Osteocyte (in vitro differentiated cells): Measurements from ENCODE around the gene CARMIL1. TPM values are rescaled to one million over a fixed set of nuclear protein-coding genes. Genes with fewer than 3 reads are reported as not detected.

Experiments used
- DNase-seq: peaks from one replicate; pipeline ENCODE4 v3.0.0; 2021; ENCODE audit warnings: mixed read lengths; ENCODE audit not compliant: unreplicated experiment; ENCODE audit errors: extremely low spot score
- H3K27ac Mint-ChIP-seq: one replicate; pipeline ENCODE4 v1.8.0; 2021; ENCODE audit warnings: mild to moderate bottlenecking, mixed read lengths; ENCODE audit not compliant: unreplicated experiment
- H3K27me3 Mint-ChIP-seq: one replicate; pipeline ENCODE4 v1.8.0; 2021; ENCODE audit warnings: mixed read lengths; ENCODE audit not compliant: unreplicated experiment
- H3K36me3 Mint-ChIP-seq: one replicate; pipeline ENCODE4 v1.8.0; 2021; ENCODE audit warnings: mixed read lengths; ENCODE audit not compliant: unreplicated experiment
- H3K4me1 Mint-ChIP-seq: one replicate; pipeline ENCODE4 v1.8.0; 2021; ENCODE audit warnings: mixed read lengths; ENCODE audit not compliant: unreplicated experiment
- H3K4me3 Mint-ChIP-seq: one replicate; pipeline ENCODE4 v1.8.0; 2021; ENCODE audit warnings: mild to moderate bottlenecking, moderate library complexity, mixed read lengths; ENCODE audit not compliant: unreplicated experiment
- H3K9me3 Mint-ChIP-seq: one replicate; pipeline ENCODE4 v1.8.0; 2021; ENCODE audit warnings: mixed read lengths; ENCODE audit not compliant: unreplicated experiment
- total RNA-seq: library from RNA; stranded (reverse); gene quantifications from 2 replicates; pipeline ENCODE4 v1.2.1, GENCODE V29; 2021
- TF ChIP-seq, protein P1 (sequence below): fragments of 200-600 bp; sonication (generic); IDR thresholded peaks from 2 replicates; pipeline ENCODE4 v1.5.0; 2021; ENCODE audit warnings: antibody characterized with exemption, mild to moderate bottlenecking, moderate library complexity

CARMIL1 gene
- total RNA-seq, 1 donor from 2014 or later, result 14.9 TPM

- DNase-seq, result no peak
- Mint-ChIP-seq H3K9me3 (no peaks in the 10 kb centered on the region), H3K27ac (no peak overlapping the region), H3K36me3 (no peaks in the 10 kb centered on the region), H3K4me3 (no peak overlapping the region), H3K4me1 (peaks cover 3% of the 10 kb centered on the region), H3K27me3 (no peaks in the 10 kb centered on the region)
- TF ChIP-seq, protein P1, sequence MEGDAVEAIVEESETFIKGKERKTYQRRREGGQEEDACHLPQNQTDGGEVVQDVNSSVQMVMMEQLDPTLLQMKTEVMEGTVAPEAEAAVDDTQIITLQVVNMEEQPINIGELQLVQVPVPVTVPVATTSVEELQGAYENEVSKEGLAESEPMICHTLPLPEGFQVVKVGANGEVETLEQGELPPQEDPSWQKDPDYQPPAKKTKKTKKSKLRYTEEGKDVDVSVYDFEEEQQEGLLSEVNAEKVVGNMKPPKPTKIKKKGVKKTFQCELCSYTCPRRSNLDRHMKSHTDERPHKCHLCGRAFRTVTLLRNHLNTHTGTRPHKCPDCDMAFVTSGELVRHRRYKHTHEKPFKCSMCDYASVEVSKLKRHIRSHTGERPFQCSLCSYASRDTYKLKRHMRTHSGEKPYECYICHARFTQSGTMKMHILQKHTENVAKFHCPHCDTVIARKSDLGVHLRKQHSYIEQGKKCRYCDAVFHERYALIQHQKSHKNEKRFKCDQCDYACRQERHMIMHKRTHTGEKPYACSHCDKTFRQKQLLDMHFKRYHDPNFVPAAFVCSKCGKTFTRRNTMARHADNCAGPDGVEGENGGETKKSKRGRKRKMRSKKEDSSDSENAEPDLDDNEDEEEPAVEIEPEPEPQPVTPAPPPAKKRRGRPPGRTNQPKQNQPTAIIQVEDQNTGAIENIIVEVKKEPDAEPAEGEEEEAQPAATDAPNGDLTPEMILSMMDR, result no peak
These were observed 125.6 kb downstream of the CARMIL1 start for GRCh38 chr6:25404693-25405169.

DNA sequence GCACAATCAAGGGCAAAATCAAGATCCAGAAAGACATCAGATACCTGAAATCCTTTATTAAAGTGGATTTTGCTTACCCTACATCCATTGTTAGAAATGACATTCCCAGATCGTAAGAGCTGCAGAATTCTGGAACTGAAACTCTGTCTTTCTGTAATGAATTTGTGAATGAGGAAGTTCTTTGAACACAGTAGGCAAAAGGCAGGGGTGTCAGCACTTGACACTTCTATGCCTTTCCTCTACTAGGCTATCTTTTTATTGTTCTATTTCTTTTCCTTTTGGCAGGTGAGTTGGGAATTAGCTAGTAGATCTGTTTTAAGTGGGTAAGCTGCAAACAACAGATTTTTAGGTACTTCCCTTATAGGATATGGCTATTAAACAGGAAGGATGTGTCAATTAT lies 126.3 kb downstream of the CARMIL1 start:
- Mint-ChIP-seq H3K36me3 (no peaks in the 10 kb centered on the region), H3K27me3 (no peaks in the 10 kb centered on the region), H3K4me3 (no peak overlapping the region), H3K9me3 (no peaks in the 10 kb centered on the region), H3K27ac (no peak overlapping the region), H3K4me1 (peaks cover 3% of the 10 kb centered on the region)
- no peak for DNase-seq
- TF ChIP-seq, protein P1, result no peak

DNA sequence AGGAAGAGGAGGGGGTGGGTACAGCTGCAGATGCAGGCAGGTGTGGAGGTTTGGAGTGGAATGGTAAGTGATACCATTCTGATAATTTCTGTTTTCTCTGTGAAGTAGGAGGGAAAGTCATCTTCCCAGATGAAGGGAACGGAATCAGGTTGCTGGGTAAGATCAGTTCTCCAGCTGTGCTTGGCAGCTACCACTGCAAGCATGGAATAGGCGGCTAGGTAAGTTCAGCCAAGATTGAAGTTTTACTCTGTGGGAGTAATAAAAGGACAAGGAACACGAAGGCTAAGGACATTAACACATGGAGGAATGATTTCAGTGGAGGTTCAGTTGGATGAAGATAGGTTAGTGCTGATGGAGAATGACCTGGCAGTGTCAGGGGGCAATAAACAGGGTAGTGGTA lies 128.3 kb downstream of the CARMIL1 start:
- H3K4me1 Mint-ChIP-seq, result peaks cover 7% of the 10 kb centered on the region
- TF ChIP-seq, protein P1, result no peak
- H3K4me3 Mint-ChIP-seq, result no peak overlapping the region
- DNase-seq, result no peak
- H3K27me3 Mint-ChIP-seq, result no peaks in the 10 kb centered on the region
- no peak overlapping the region for H3K27ac Mint-ChIP-seq
- H3K36me3 Mint-ChIP-seq, result no peaks in the 10 kb centered on the region
- no peaks in the 10 kb centered on the region for H3K9me3 Mint-ChIP-seq

DNA sequence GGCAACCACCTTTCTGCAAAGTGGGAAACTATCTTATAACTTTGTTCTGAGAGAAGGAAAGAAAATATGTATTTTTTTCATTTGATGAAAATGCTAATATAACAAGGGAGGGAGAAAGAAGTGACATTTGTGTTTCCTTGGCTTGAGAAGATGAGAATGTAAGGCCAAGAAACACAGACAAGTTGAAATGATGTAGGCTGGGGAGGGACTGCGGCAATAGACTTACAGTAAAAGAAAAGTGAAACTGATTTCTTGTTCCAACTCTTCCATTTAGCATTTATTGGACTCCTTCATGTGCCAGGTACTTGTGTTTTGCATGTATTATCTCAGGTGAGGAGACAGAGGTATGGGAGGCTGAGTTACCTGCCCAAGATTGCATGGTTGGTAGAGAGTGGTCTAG lies 130.9 kb downstream of the CARMIL1 start:
- H3K36me3 Mint-ChIP-seq, result no peaks in the 10 kb centered on the region
- H3K27ac Mint-ChIP-seq, result peak overlapping the region; percentile 27
- H3K27me3 Mint-ChIP-seq, result no peaks in the 10 kb centered on the region
- no peaks in the 10 kb centered on the region for H3K9me3 Mint-ChIP-seq
- no peak overlapping the region for H3K4me3 Mint-ChIP-seq
- peaks cover 31% of the 10 kb centered on the region for H3K4me1 Mint-ChIP-seq
- DNase-seq, result no peak
- TF ChIP-seq, protein P1, result no peak

DNA sequence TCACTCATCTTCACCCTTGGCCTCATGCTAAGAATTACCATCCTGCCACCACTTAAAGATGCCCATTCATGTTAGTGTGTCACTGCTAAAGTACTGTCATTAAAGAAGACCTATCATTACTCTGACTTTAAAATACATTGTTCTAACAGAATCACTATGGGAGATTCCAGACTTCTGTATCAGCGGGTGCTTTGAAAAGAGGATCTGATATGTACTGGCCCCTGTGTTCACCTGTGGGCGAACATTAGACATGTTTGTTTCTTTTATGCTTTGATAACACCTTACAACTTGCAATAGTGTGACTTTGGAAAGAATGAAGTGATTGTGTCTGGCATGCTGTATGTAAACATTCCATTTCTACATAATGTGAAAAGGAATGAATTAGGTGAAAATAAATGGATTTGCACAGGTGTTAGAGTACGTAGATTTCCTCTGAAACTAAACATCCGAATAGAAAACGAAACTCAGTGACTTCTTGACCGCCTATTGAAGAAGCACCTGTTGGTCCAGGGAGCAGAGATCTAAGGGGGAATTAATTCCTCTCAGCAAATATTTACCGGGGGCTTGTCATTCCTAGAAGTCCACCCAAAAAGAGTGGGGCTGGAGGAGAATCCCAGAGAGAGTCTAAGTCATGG lies 132.3 kb downstream of the CARMIL1 start:
- no peak for DNase-seq
- TF ChIP-seq, protein P1, result no peak
- H3K27ac Mint-ChIP-seq, result no peak overlapping the region
- H3K27me3 Mint-ChIP-seq, result no peaks in the 10 kb centered on the region
- H3K4me1 Mint-ChIP-seq, result peaks cover 39% of the 10 kb centered on the region
- no peaks in the 10 kb centered on the region for H3K9me3 Mint-ChIP-seq
- H3K4me3 Mint-ChIP-seq, result no peak overlapping the region
- no peaks in the 10 kb centered on the region for H3K36me3 Mint-ChIP-seq
